Spleen (tissue), 11 donors: ENCODE measurements around the gene VRK1. TPM values are rescaled to one million over a fixed set of nuclear protein-coding genes. Genes with fewer than 3 reads are reported as not detected.
A peak's percentile ranks its signal among the peaks of the same experiment; 100 is the strongest.

Experiments used
- DNase-seq: peaks from one replicate; pipeline ENCODE4 v3.0.0-alpha.2; 2020
- H3K27ac ChIP-seq, 8 donors: fragments of 200-600 bp; sonication (generic) in 7 of 8; 1 replicate in 4 of 8; 2 replicates in 4 of 8; pipeline versions ENCODE4 v1.5.0 to v1.8.0; 2016 to 2021; ENCODE audit warnings: inconsistent platforms in 4 of 8, mild to moderate bottlenecking in 4 of 8, moderate library complexity in 1 of 8
- H3K27me3 ChIP-seq, 7 donors: fragments of 200-600 bp; sonication (generic) in 6 of 7; replicated peaks in 1 of 7; 1 replicate in 4 of 7; 2 replicates in 3 of 7; pipeline versions ENCODE4 v1.5.0 to v1.8.0; 2016 to 2021; ENCODE audit warnings: inconsistent platforms in 3 of 7, mild to moderate bottlenecking in 1 of 7
- H3K36me3 ChIP-seq, 6 donors: fragments of 200-600 bp; sonication (generic) in 5 of 6; 1 replicate in 4 of 6; 2 replicates in 2 of 6; pipeline versions ENCODE4 v1.5.0 to v1.8.0; 2016 to 2021; ENCODE audit warnings: inconsistent platforms in 2 of 6
- H3K4me1 ChIP-seq, 6 donors: fragments of 200-600 bp; sonication (generic) in 5 of 6; 1 replicate in 3 of 6; 2 replicates in 3 of 6; pipeline versions ENCODE4 v1.5.0 to v1.8.0; 2016 to 2021; ENCODE audit warnings: inconsistent platforms in 3 of 6
- H3K4me3 ChIP-seq, 8 donors: fragments of 200-600 bp; sonication (generic) in 7 of 8; 1 replicate in 4 of 8; 2 replicates in 4 of 8; pipeline versions ENCODE4 v1.5.0 to v1.8.0; 2016 to 2021; ENCODE audit warnings: inconsistent platforms in 4 of 8, mild to moderate bottlenecking in 4 of 8, moderate library complexity in 2 of 8
- H3K9me3 ChIP-seq, 8 donors: fragments of 200-600 bp; sonication (generic) in 7 of 8; 1 replicate in 4 of 8; 2 replicates in 4 of 8; pipeline versions ENCODE4 v1.5.0 to v1.8.0; 2016 to 2021; ENCODE audit warnings: inconsistent platforms in 4 of 8
- CTCF ChIP-seq, 11 experiments: fragments of 200-600 bp in 7 of 11; fragments of 450-650 bp in 4 of 11; sonication (generic) in 4 of 11; IDR thresholded peaks in 8 of 11; conservative IDR thresholded peaks in 3 of 11; 1 replicate in 7 of 11; 2 replicates in 4 of 11; pipeline versions ENCODE4 v1.4.0 to v1.8.0; 2016 to 2021; ENCODE audit warnings: antibody characterized with exemption in 11 of 11, inconsistent platforms in 4 of 11, mild to moderate bottlenecking in 1 of 11
- POLR2A ChIP-seq, 3 donors: fragments of 450-650 bp; IDR thresholded peaks; one replicate each; pipeline ENCODE4 v1.5.1; 2017; ENCODE audit warnings: antibody characterized with exemption in 3 of 3, mild to moderate bottlenecking in 1 of 3
- POLR2AphosphoS5 ChIP-seq, 3 donors: sonication (generic); formaldehyde crosslinking; IDR thresholded peaks; one replicate each; pipeline ENCODE4 v1.5.1; 2017; ENCODE audit warnings: antibody characterized with exemption in 3 of 3
- WGBS, 5 donors: extraction: QIAGEN DNeasy Blood & Tissue Kit in 3 of 5; methylation state at CpG; one replicate each; pipeline versions ENCODE4 v1.1.5 to v1.1.7; 2013 to 2018; 5-methylcytosine and 5-hydroxymethylcytosine counted together
- intact Hi-C: fragments of 100-400 bp; cut with DNase I; formaldehyde crosslinking; loops from one replicate; pipeline ENCODE4 v1.15.0; 2023; ENCODE audit warnings: low total_unique reads
- polyA plus RNA-seq, 3 donors: library from polyadenylated mRNA; stranded (reverse); fragments of 200-250 nt; gene quantifications; one replicate each; pipeline ENCODE4 v1.2.1, GENCODE V29; 2013
- total RNA-seq, 7 donors: library from RNA; depleted of rRNA in 3 of 7; stranded (reverse); fragments of >200 nt in 3 of 7; fragmentation: NEBNext Ultra II Directional in 4 of 7; extraction: Animal tissue kit (Norgen Biotek cat#: 25700) in 4 of 7; gene quantifications; one replicate each; pipeline versions ENCODE4 v1.1.0 to v1.2.1, GENCODE V29; 2016 to 2021
- donor health status: healthy with polysubstance abuse.
- donor health status: DM: no; HTN: no; CAD: no; lungs with moderate emphysema.
- donor health status: DM: no; HTN: no; CAD: no.
- donor health status: Bipolar disorder and iron deficiency.
- donor health status: healthy.
- donor health status: DM: no; HTN: no; CAD: no.
- donor health status: DM: yes; HTN: yes; CAD: no.

Gene VRK1
- total and polyA plus RNA-seq, 10 donors, result 16.1 to 48.5 (median 29.4) TPM

- TF ChIP-seq POLR2A (IDR thresholded peaks at IDR 0.05), result no peak
- intact Hi-C loops, result no loop called here
- 69 to 77% (median 70%) methylated on average over 10 of the region's 10 CpGs for WGBS, 5 donors
Measured at GRCh38 chr14:96783043-96783914, 13.9 kb upstream of the VRK1 start.

GRCh38 chr14:96783915-96784224 is 13.3 kb upstream of the VRK1 start:
- H3K4me1 ChIP-seq, result peaks cover 0 to 20% (median 0%) of the 10 kb centered on the region in 6 donors
- H3K36me3 ChIP-seq, result no peaks in the 10 kb centered on the region
- intact Hi-C loops, result no loop called here
- H3K9me3 ChIP-seq, result no peaks in the 10 kb centered on the region
- H3K27ac ChIP-seq, result peak overlapping the region in 5 of 8 donors; percentile 15 to 75 (median 69)
- peaks cover 0 to 5% (median 0%) of the 10 kb centered on the region in 7 donors for H3K27me3 ChIP-seq
- H3K4me3 ChIP-seq, result no peak overlapping the region
- 23 to 40% (median 29%) methylated on average over 4 of the region's 4 CpGs for WGBS, 5 donors
- TF ChIP-seq CTCF (IDR thresholded peaks at IDR 0.05 in 8 of 11, conservative IDR thresholded peaks at IDR 0.05 in 3 of 11) (no peak), POLR2A (IDR thresholded peaks at IDR 0.05) (no peak), POLR2AphosphoS5 (IDR thresholded peaks at IDR 0.05) (no peak)
- no peak for DNase-seq

More at GRCh38 chr14:96783043-96783914, 13.9 kb upstream of the VRK1 start:
- H3K4me1 ChIP-seq, result peaks cover 0 to 20% (median 0%) of the 10 kb centered on the region in 6 donors
- H3K27ac ChIP-seq, result peak overlapping the region in 3 of 8 donors; percentile 69 to 75 (median 70)
- DNase-seq, result no peak
- no peaks in the 10 kb centered on the region for H3K9me3 ChIP-seq
- no peaks in the 10 kb centered on the region for H3K36me3 ChIP-seq
- H3K27me3 ChIP-seq, result peaks cover 0 to 5% (median 0%) of the 10 kb centered on the region in 7 donors
- H3K4me3 ChIP-seq, result no peak overlapping the region

- no peak for DNase-seq
- Histone ChIP-seq H3K36me3 (no peaks in the 10 kb centered on the region), H3K27ac (peak overlapping the region in 3 of 8 donors; percentile 5 to 33 (median 29)), H3K4me1 (peaks cover 0 to 19% (median 0%) of the 10 kb centered on the region in 6 donors), H3K9me3 (no peaks in the 10 kb centered on the region), H3K27me3 (no peaks in the 10 kb centered on the region), H3K4me3 (no peak overlapping the region)
- 16 to 51% (median 21%) methylated on average over 3 of the region's 3 CpGs for WGBS, 5 donors
- no peak for TF ChIP-seq POLR2AphosphoS5 (IDR thresholded peaks at IDR 0.05)
- TF ChIP-seq POLR2A (IDR thresholded peaks at IDR 0.05), result no peak
- no peak for TF ChIP-seq CTCF (IDR thresholded peaks at IDR 0.05 in 8 of 11, conservative IDR thresholded peaks at IDR 0.05 in 3 of 11)
- intact Hi-C loops, result no loop called here
Measured at GRCh38 chr14:96790186-96790585, 7.0 kb upstream of the VRK1 start.

GRCh38 chr14:96790706-96791105 is 6.5 kb upstream of the VRK1 start:
- TF ChIP-seq CTCF (IDR thresholded peaks at IDR 0.05 in 8 of 11, conservative IDR thresholded peaks at IDR 0.05 in 3 of 11) (no peak), POLR2AphosphoS5 (IDR thresholded peaks at IDR 0.05) (no peak), POLR2A (IDR thresholded peaks at IDR 0.05) (no peak)
- Histone ChIP-seq H3K4me3 (no peak overlapping the region), H3K27ac (peak overlapping the region in 2 of 8 donors; percentile 29 to 33), H3K36me3 (no peaks in the 10 kb centered on the region), H3K4me1 (peaks cover 0 to 24% (median 0%) of the 10 kb centered on the region in 6 donors), H3K27me3 (no peaks in the 10 kb centered on the region), H3K9me3 (no peaks in the 10 kb centered on the region)
- WGBS, 5 donors, result 82 to 86% (median 84%) methylated on average over 1 of the region's 1 CpG
- DNase-seq, result no peak
- intact Hi-C loops, result no loop called here
